Mucosa of rectum (tissue), 2 donors: Measurements from ENCODE around the gene MRPS2.
"Not testable (repeated sequence)": the region's sequence is repeated elsewhere in the genome, so short reads cannot be mapped to it uniquely, and the experiment has no call there.

Experiments
- H3K27ac ChIP-seq, 2 donors: one replicate each; pipeline ENCODE4 v1.7.0; 2013; ENCODE audit warnings: inconsistent platforms in 2 of 2, low read depth in 2 of 2, low read length in 2 of 2
- H3K27me3 ChIP-seq, 2 donors: one replicate each; pipeline ENCODE4 v1.7.0; 2013; ENCODE audit warnings: low read length in 2 of 2; ENCODE audit not compliant: control insufficient read depth in 2 of 2, insufficient read depth in 2 of 2
- H3K36me3 ChIP-seq, 2 donors: one replicate each; pipeline ENCODE4 v1.7.0; 2013; ENCODE audit warnings: low read length in 2 of 2; ENCODE audit not compliant: control insufficient read depth in 2 of 2, insufficient read depth in 2 of 2
- H3K4me1 ChIP-seq, 2 donors: one replicate each; pipeline ENCODE4 v1.7.0; 2013; ENCODE audit warnings: low read length in 2 of 2, mild to moderate bottlenecking in 1 of 2; ENCODE audit not compliant: control insufficient read depth in 2 of 2, insufficient read depth in 2 of 2
- H3K4me3 ChIP-seq, 2 donors: one replicate each; pipeline ENCODE4 v1.7.0; 2013; ENCODE audit warnings: low read length in 2 of 2
- H3K9ac ChIP-seq, 2 donors: one replicate each; pipeline ENCODE4 v1.7.0; 2013; ENCODE audit warnings: low read length in 2 of 2, low read depth in 1 of 2, mild to moderate bottlenecking in 1 of 2
- H3K9me3 ChIP-seq, 2 donors: one replicate each; pipeline ENCODE4 v1.7.0; 2013; ENCODE audit warnings: low read length in 2 of 2; ENCODE audit not compliant: control insufficient read depth in 2 of 2
- donor health status: healthy.
- donor health status: Normal muscosa, but diverticular disease.

The MRPS2 gene

DNA sequence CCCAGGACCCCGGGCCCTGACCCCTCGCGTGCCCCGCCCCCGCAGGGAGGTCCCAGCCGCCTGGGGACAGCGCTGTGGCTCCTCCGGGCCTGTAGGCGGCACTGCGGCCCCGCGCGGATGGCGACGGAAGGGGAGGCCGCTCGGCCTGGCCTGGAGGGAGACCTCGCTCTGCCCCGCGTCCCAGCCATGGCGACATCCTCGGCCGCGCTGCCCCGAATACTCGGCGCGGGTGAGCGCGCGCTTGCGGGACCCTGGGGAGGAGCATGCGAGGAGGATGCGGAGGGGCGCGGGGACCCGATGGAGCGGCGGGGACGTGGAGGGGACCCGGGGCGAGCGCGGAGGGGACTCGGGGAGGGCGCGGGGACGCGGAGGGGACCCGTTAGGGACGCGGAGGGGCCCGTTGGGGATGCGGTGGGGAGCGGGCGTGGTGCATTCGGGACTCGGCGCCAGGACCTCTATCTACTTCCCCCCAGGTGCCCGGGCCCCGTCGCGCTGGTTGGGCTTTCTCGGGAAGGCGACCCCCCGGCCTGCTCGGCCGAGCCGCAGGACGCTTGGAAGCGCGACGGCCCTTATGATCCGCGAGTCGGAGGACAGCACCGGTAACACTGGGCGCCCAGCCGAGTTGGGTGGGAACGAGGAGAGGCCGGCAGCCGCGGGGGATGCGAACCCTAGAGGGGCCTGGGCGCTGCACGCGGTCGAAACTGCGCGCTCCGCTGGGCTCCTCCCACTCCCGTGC, at the start of gene MRPS2:
Gene MRPS2, plus strand, starts transcription at position 158 of the 736 bp plus-strand sequence. Its CDS starts 29 bp downstream, at position 187.
- Histone ChIP-seq H3K27me3 (peaks cover 0 to 3% of the 10 kb centered on the region in 2 donors), H3K4me1 (peaks cover 20 to 21% of the 10 kb centered on the region in 2 donors), H3K9me3 (no peaks in the 10 kb centered on the region), H3K36me3 (peaks cover 14 to 17% of the 10 kb centered on the region in 2 donors), H3K27ac (peak within 1 kb of the TSS; percentile 63 to 70), H3K4me3 (peak within 1 kb of the TSS; percentile 82 to 83), H3K9ac (peak within 1 kb of the TSS; percentile 75 to 83)

- no peaks in the 10 kb centered on the region for H3K4me1 ChIP-seq
- H3K27me3 ChIP-seq, result peaks cover 0 to 3% of the 10 kb centered on the region in 2 donors
- H3K36me3 ChIP-seq, result no peaks in the 10 kb centered on the region
- H3K27ac ChIP-seq, result no peak overlapping the region
- H3K4me3 ChIP-seq, result no peak overlapping the region
- no peak overlapping the region for H3K9ac ChIP-seq
- peaks cover 0 to 2% of the 10 kb centered on the region in 2 donors for H3K9me3 ChIP-seq
Measured at GRCh38 chr9:135450956-135451355, 49.5 kb upstream of the MRPS2 start.

- H3K27ac ChIP-seq, H3K4me3 ChIP-seq, H3K36me3 ChIP-seq, H3K27me3 ChIP-seq, H3K9me3 ChIP-seq, H3K9ac ChIP-seq, H3K4me1 ChIP-seq: not testable (repeated sequence)
Measured at GRCh38 chr9:135451909-135452308, 48.6 kb upstream of the MRPS2 start.

- H3K4me1 ChIP-seq, result no peaks in the 10 kb centered on the region
- H3K27ac ChIP-seq, result no peak overlapping the region
- no peaks in the 10 kb centered on the region for H3K36me3 ChIP-seq
- no peak overlapping the region for H3K4me3 ChIP-seq
- no peaks in the 10 kb centered on the region for H3K27me3 ChIP-seq
- peaks cover 0 to 2% of the 10 kb centered on the region in 2 donors for H3K9me3 ChIP-seq
- no peak overlapping the region for H3K9ac ChIP-seq
Measured at GRCh38 chr9:135454737-135455136, 45.7 kb upstream of the MRPS2 start.

GRCh38 chr9:135455401-135456030, 45.0 kb upstream of the MRPS2 start:
- peaks cover 0 to 2% of the 10 kb centered on the region in 2 donors for H3K9me3 ChIP-seq
- H3K27me3 ChIP-seq, result peaks cover 0 to under 1% of the 10 kb centered on the region in 2 donors
- no peak overlapping the region for H3K4me3 ChIP-seq
- H3K27ac ChIP-seq, result no peak overlapping the region
- H3K9ac ChIP-seq, result no peak overlapping the region
- no peaks in the 10 kb centered on the region for H3K4me1 ChIP-seq
- H3K36me3 ChIP-seq, result no peaks in the 10 kb centered on the region

- H3K27me3 ChIP-seq, result peaks cover 0 to 2% of the 10 kb centered on the region in 2 donors
- no peaks in the 10 kb centered on the region for H3K4me1 ChIP-seq
- no peak overlapping the region for H3K9ac ChIP-seq
- H3K4me3 ChIP-seq, result no peak overlapping the region
- H3K9me3 ChIP-seq, result peaks cover 0 to 2% of the 10 kb centered on the region in 2 donors
- no peaks in the 10 kb centered on the region for H3K36me3 ChIP-seq
- H3K27ac ChIP-seq, result no peak overlapping the region
Measured at GRCh38 chr9:135456436-135457104, 43.9 kb upstream of the MRPS2 start.

DNA sequence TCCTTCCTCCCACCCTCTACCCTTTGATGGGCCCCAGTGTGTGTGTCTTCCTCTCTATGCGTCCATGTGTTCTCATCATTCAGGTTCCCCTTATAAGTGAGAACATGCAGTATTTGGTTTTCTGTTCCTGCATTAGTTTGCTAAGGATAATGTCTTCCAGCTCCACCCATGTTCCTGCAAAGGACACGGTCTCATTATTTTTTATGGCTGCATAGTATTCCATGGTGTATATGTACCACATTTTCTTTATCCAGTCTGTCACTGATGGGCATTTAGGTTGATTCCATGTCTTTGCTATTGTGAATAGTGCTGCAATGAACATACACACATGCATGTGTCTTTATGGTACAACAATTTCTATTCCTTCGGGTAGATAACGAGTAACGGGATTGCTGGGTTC, 42.0 kb upstream of the MRPS2 start:
- H3K9me3 ChIP-seq, H3K4me3 ChIP-seq, H3K27me3 ChIP-seq, H3K9ac ChIP-seq, H3K27ac ChIP-seq, H3K4me1 ChIP-seq, H3K36me3 ChIP-seq: not testable (repeated sequence)

DNA sequence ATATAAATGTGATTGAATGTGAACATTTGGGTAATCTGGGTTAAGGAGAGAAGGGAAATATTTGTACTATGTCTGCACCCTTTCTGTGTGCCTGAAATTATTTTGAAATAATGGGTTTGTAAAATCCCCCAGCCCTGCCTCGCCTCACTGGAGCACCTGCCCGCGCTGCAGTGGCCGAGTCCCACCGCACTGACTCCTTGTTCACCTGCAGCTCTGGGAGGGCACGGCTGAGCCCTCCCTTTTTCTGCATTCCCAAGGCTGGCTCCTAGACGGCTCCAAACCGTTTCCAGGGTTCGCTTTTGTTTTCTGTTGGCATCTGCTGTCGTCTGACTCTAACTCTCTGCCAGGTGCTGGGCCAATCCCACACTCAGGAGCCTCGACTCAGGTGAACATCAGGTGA, 38.5 kb upstream of the MRPS2 start:
- Histone ChIP-seq H3K27me3 (peaks cover 0 to 2% of the 10 kb centered on the region in 2 donors), H3K36me3 (no peaks in the 10 kb centered on the region), H3K9me3 (no peaks in the 10 kb centered on the region), H3K4me3 (no peak overlapping the region), H3K9ac (no peak overlapping the region), H3K27ac (no peak overlapping the region), H3K4me1 (no peaks in the 10 kb centered on the region)

- Histone ChIP-seq H3K4me1 (no peaks in the 10 kb centered on the region), H3K4me3 (no peak overlapping the region), H3K9ac (no peak overlapping the region), H3K36me3 (no peaks in the 10 kb centered on the region), H3K27me3 (peaks cover 0 to 2% of the 10 kb centered on the region in 2 donors), H3K9me3 (no peaks in the 10 kb centered on the region), H3K27ac (no peak overlapping the region)
Measured at GRCh38 chr9:135463140-135463539, 37.3 kb upstream of the MRPS2 start.

DNA sequence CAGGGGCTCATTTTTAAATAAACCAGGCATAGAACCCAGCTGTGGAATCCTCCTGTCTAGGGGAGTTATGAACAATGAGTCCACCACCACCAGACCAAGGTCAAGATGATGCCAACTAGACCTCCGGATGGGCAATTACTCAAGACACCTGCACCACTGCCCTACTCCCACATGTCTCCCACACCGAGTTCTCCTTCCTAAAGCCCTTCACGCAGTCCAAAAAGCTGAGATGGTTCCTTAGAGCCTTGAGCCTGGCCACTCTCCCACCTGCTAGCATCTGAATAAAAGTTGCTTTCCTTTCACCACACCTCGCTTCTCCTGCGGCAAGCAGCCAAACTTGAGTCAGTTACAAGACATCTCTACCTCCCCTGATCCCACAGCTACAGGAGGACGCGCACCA, 36.3 kb upstream of the MRPS2 start:
- peaks cover 0 to 2% of the 10 kb centered on the region in 2 donors for H3K27me3 ChIP-seq
- no peak overlapping the region for H3K9ac ChIP-seq
- H3K4me1 ChIP-seq, result no peaks in the 10 kb centered on the region
- no peak overlapping the region for H3K27ac ChIP-seq
- no peaks in the 10 kb centered on the region for H3K9me3 ChIP-seq
- no peak overlapping the region for H3K4me3 ChIP-seq
- no peaks in the 10 kb centered on the region for H3K36me3 ChIP-seq
